NCI-H2171 treated with DMSO at 0.1 percent for 48 hours (cell line): ENCODE data around the gene ATP11A.
"Not testable (repeated sequence)": the region's sequence is repeated elsewhere in the genome, so short reads cannot be mapped to it uniquely, and the experiment has no call there.

Experiments used
- DNase-seq: peaks from one replicate; lab custom pipeline; 2025; lab: John Stamatoyannopoulos, UW

ATP11A gene

DNA sequence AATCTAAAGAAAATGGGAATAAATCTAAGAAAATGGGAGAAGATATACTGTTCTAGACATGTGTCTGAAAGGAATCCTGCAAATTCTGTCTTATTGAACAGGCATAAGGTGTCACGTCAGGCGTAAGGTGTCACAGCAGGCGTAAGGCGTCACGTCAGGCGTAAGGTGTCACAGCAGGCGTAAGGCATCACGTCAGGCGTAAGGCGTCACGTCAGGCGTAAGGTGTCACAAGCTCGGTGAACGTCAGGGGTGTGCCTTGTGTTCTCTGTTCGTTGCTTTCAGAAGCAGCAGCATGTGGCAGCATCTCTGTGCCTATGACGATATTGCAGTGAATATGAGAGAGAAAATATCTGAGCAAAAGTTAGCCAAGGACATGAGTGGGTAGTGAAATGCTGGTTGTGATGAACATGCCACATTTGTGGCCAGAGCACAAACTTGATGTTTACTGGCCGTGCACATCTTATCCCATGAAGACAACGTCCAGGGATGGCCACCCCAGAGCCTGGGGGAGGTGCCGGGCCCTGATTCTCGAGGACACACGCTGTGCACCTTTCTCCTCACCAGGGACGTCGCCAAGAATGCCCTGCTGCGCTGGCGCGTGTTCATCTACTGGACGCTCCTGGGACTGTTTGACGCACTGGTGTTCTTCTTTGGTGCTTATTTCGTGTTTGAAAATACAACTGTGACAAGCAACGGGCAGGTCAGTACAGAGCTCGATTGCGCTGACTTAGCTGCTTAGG lies 172.2 kb downstream of the ATP11A start:
- DNase-seq = no peak

DNA sequence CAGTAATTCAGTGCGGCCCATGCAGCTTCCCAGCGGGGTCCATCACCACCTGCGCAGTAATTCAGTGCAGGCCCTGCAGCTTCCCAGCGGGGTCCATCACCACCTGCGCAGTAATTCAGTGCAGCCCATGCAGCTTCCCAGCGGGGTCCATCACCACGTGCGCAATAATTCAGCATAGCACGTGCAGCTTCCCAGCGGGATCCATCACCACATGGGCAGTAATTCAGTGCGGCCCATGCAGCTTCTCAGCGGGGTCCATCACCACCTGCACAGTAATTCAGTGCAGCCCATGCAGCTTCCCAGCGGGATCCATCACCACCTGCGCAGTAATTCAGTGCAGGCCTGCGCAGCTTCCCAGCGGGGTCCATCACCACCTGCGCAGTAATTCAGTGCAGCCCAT lies 173.5 kb downstream of the ATP11A start:
- DNase-seq = not testable (repeated sequence)

DNA sequence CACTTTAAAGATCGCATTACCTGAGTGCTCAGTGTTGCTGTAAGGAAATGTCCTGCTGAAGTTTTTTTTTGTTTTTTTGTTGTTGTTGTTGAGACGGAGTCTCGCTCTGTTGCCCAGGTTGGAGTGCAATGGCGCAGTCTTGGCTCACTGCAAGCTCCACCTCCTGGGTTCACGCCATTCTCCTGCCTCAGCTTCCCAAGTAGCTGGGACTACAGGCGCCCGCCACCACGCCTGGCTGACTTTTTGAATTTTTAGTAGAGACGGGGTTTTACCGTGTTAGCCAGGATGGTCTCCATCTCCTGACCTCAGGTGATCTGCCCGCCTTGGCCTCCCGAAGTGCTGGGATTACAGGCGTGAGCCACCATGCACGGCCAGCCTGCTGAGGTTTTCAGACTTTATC lies 175.6 kb downstream of the ATP11A start:
- DNase-seq = not testable (repeated sequence)

DNA sequence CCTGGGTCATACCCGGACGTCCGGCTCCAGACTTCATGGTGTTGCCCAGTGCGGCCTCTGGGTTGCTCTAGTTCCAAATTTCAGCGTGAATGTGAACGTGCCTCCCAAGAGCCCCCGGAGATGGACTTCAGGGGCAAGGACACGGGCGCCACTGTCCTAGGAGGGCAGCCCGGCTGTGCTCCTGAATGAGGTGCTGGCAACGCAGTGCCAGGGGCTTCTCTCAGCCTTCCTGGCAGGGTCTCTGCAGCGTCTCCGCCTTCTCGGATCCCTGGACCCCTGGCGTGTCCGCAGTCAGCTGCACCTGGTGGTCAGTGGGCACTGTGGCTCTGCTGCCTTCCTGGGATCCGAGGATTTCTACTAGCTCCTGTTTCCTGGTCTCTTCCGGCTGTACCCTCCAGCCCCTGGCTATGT lies 177.5 kb downstream of the ATP11A start:
- DNase-seq = no peak

- no peak for DNase-seq
These were observed 178.5 kb downstream of the ATP11A start for GRCh38 chr13:112868308-112868707.

- DNase-seq = no peak
These were observed 179.6 kb downstream of the ATP11A start for GRCh38 chr13:112869202-112870050.

- no peak for DNase-seq
These were observed 180.2 kb downstream of the ATP11A start for GRCh38 chr13:112870051-112870331.

GRCh38 chr13:112870737-112871287 lies 181.0 kb downstream of the ATP11A start:
- no peak for DNase-seq

- DNase-seq = no peak
These were observed 181.9 kb downstream of the ATP11A start for GRCh38 chr13:112871742-112872141.

- not testable (repeated sequence) for DNase-seq
These were observed 183.1 kb downstream of the ATP11A start for GRCh38 chr13:112872657-112873631.

DNA sequence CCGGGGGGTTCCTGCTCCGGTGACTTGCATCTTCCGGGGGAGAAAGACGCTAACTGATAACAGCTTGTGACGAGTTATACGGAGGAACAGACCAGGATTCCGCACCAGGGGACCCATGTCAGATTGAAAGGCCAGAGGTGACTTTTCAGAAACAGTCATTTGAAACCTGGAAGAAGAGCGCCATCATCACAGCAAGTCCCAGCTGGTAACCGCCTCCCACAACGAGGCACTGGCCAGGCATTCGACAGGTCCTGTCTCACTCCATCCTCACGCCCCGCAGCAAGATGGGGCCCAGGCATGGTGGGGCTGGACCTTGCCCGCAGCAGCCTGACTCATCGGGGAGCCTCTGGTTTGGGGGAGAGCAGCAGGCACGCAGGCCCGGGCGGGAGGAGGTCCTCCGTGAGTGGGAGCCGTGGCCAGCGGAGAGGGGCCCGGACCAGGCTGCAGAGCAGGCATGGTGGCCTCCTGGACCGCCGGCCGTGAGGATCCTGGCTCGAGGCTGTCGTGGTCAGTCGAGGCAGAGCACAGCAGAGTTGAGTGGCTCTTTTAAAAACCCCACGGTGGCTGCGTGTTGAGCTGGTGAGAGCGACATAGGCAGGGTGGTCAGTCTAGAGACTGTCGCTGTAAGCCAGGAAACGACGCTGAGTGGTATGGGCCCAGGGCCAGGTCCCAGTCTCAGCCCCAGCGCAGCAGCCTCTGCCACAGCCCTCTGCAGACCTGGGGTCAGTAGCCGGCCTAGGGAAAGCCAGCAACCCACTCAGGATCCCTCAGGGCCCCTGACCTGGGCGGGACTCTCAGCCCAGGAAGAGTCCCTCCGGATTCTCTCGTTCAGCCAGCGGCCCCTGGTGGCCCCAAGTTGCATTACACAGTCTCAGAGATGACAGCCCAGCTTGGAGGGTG lies 184.3 kb downstream of the ATP11A start:
- DNase-seq = peak; percentile 35

DNA sequence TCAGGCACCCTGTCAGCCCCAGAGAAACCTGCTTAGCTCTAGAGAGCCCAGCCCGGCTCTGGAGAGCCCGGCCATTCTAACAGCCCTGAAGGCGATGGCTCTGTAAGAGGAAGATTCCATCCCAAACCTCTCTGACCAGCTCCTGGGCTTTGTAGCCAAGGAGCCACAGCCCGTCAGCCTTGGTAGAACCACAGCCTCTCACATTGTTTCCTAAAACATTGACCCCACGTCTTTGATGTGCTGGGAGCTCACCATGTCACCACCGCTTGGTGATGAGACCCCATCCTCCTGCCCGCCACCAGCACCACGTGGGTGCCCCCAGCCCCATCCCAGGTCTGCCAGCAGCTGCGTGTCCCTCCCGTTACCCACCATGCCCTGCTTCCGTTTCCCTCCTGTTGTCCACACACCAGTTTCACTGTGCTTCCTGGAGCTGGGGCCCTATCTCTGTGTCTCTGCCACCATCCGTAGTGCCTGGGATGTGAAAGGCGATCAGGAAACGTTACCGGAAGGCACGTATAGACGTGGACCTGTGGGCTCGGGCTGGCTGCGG lies 185.0 kb downstream of the ATP11A start:
- no peak for DNase-seq

DNA sequence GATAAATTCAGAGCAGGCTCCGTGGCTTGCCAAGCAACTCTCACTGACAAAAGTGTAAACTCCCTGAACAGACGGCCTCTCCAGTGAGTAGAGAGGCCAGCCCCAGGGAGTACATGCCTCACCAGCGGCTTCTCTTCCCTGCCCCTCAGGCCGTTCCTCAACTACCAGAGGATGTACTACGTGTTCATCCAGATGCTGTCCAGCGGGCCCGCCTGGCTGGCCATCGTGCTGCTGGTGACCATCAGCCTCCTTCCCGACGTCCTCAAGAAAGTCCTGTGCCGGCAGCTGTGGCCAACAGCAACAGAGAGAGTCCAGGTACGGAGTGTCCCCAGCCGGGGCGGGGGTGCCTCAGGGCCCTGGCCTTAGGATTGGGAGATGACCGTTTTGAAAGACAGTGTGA lies 185.8 kb downstream of the ATP11A start:
- no peak for DNase-seq

GRCh38 chr13:112876305-112877000 lies 186.6 kb downstream of the ATP11A start:
- no peak for DNase-seq

GRCh38 chr13:112877066-112877465 lies 187.2 kb downstream of the ATP11A start:
- no peak for DNase-seq

DNA sequence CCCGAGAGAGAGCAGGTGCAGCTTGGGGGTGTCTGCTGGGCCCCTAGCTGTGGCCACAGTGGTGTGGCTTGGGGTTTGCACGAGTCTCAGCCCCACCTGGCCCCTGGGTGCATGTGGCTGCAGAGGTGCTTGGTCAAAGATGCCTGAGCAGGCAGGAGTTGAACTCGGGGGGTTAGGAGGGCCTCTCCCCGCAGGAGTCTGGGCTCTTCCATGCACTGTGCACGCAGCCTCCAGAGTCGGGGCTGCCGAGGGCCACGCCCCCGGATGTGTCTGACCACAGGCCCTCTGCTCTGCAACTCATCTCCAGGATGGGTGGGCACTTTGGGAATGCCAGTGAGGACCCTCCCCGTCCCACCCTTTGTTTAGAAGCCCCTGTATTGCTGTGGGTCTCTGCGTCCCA lies 187.7 kb downstream of the ATP11A start:
- no peak for DNase-seq

GRCh38 chr13:112877976-112878955 lies 188.4 kb downstream of the ATP11A start:
- DNase-seq = no peak

GRCh38 chr13:112879283-112879833 lies 189.5 kb downstream of the ATP11A start:
- no peak for DNase-seq
